Effector memory CD8-positive, alpha-beta T cell (primary cell): ENCODE data around the gene CALHM4.

Source experiments
- ATAC-seq: fragments of 150-1000 bp; cut with Tn5 transposase; replicated peaks from 2 replicates; pipeline ENCODE4 v1.10.0; 2021; ENCODE audit warnings: mild to moderate bottlenecking, moderate library complexity
- DNase-seq, 3 experiments: peaks; one replicate each; pipeline ENCODE4 v3.0.0; 2021
- H3K27ac Mint-ChIP-seq, 2 donors: one replicate each; pipeline ENCODE4 v1.8.0; 2022; ENCODE audit warnings: mild to moderate bottlenecking in 2 of 2, mixed read lengths in 2 of 2, moderate library complexity in 2 of 2
- H3K27me3 Mint-ChIP-seq, 2 donors: one replicate each; pipeline ENCODE4 v1.8.0; 2022; ENCODE audit warnings: mixed read lengths in 2 of 2
- H3K36me3 Mint-ChIP-seq: one replicate; pipeline ENCODE4 v1.8.0; 2022; ENCODE audit warnings: mild to moderate bottlenecking, moderate library complexity, mixed read lengths; ENCODE audit not compliant: insufficient read depth
- H3K4me1 Mint-ChIP-seq, 2 donors: one replicate each; pipeline ENCODE4 v1.8.0; 2022; ENCODE audit warnings: low read depth in 2 of 2, mixed read lengths in 2 of 2
- H3K4me3 Mint-ChIP-seq, 2 donors: one replicate each; pipeline ENCODE4 v1.8.0; 2022; ENCODE audit warnings: mild to moderate bottlenecking in 2 of 2, mixed read lengths in 2 of 2, moderate library complexity in 2 of 2
- H3K9me3 Mint-ChIP-seq, 2 donors: one replicate each; pipeline ENCODE4 v1.8.0; 2022; ENCODE audit warnings: mixed read lengths in 2 of 2

The CALHM4 gene

DNA sequence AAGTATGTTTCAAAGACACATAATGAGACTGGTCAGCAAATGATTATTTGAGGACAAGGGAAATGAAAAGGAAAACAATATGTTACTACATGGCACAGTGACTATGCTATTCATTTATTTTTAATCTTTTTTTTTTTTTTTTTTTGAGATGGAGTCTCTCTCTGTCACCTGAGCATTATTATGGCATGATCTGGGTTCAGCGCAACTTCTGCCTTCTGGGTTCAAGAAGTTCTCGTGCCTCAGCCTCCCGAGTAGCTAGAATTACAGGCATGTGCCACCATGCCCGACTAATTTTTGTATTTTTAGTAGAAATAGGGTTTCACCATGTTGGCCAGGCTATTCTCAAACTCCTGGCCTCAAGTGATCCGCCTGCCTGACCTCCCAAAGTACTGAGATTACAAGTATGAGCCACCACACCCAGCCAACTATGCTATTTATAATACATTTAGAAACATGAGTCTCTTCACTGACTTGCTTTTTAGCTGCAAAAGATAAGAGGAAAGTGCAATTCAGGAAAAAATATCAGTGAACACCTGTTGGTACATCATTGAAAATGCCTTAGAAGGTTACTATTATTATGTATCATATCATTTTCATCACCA, 3.4 kb downstream of the CALHM4 start:
- no peaks in the 10 kb centered on the region for H3K4me1 Mint-ChIP-seq
- H3K4me3 Mint-ChIP-seq = no peak overlapping the region
- DNase-seq = no peak
- H3K27ac Mint-ChIP-seq = no peak overlapping the region
- peaks cover 14 to 15% of the 10 kb centered on the region in 2 donors for H3K27me3 Mint-ChIP-seq
- no peaks in the 10 kb centered on the region for H3K36me3 Mint-ChIP-seq
- H3K9me3 Mint-ChIP-seq = no peaks in the 10 kb centered on the region
- ATAC-seq = no peak

DNA sequence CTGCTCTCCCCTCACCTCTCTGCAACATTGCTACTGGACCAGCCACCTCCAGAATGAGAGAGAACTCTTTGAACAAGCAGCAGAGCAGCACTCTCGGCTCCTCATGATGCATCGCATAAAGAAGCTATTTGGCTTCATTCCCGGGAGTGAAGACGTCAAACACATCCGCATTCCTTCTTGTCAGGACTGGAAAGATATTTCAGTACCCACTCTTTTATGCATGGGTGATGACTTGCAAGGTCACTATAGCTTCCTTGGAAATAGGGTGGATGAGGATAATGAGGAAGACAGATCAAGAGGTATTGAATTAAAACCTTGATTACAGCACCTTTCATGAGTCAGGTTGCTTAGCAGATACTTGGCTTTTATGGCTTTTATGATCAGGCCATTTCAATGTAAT, 4.3 kb downstream of the CALHM4 start:
- no peak overlapping the region for H3K4me3 Mint-ChIP-seq
- no peaks in the 10 kb centered on the region for H3K4me1 Mint-ChIP-seq
- H3K36me3 Mint-ChIP-seq = no peaks in the 10 kb centered on the region
- H3K27me3 Mint-ChIP-seq = peaks cover 19 to 24% of the 10 kb centered on the region in 2 donors
- no peaks in the 10 kb centered on the region for H3K9me3 Mint-ChIP-seq
- ATAC-seq (no peak), DNase-seq (no peak)
- no peak overlapping the region for H3K27ac Mint-ChIP-seq

DNA sequence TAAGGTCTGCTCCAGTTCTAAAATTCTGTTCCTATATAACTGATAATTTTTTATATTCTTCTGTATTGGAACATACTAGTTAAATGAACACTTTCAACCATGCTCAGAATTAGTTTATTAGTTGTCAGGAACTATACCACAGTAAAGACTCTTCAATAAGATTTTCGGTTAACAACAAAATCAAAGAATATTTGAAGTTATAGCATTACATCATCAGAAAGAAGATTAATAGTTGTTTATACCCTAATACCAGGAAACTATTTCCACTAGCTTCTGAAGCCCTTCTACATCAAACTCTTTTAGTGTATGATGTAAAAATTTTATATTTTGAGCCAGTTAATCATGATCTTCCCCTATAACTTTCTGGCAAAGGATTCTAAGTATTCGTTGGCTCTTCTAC, 6.6 kb downstream of the CALHM4 start:
- no peaks in the 10 kb centered on the region for H3K9me3 Mint-ChIP-seq
- DNase-seq (no peak), ATAC-seq (no peak)
- no peak overlapping the region for H3K27ac Mint-ChIP-seq
- no peaks in the 10 kb centered on the region for H3K36me3 Mint-ChIP-seq
- H3K4me3 Mint-ChIP-seq = no peak overlapping the region
- no peaks in the 10 kb centered on the region for H3K4me1 Mint-ChIP-seq
- H3K27me3 Mint-ChIP-seq = peaks cover 24 to 32% of the 10 kb centered on the region in 2 donors

DNA sequence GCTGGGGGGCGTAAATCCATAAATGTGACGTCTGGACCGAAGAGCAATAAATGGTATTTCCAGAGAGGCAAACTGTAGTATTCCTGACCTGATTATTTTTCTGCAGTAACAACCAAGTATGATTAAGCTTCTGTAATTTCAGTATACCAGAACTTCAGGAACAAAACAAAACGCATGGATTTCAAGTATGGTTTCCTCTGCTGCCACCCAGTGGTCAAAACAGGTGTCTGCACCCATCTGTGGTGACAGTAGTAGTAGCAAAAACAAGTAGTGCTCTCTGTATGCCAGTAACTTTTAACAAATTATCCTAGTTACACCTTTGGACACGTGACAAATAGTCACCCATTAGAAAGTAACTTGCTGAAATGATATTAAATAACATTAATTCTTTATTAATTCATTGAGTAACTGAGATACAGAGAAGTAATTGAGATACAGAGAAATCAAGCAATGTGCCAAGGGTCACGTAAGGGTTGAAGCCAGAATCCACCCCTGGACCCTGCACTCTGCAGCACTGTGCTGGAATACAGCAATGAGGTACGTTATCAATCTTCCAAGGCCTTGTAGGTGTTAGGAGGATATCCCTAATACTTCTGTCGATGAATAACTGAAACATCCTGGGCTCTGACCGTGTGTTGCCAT, 7.9 kb downstream of the CALHM4 start:
- Mint-ChIP-seq H3K9me3 (no peaks in the 10 kb centered on the region), H3K27me3 (peaks cover 24 to 41% of the 10 kb centered on the region in 2 donors), H3K4me1 (no peaks in the 10 kb centered on the region), H3K4me3 (no peak overlapping the region), H3K36me3 (no peaks in the 10 kb centered on the region), H3K27ac (no peak overlapping the region)
- DNase-seq (peak; percentile 63 to 72 (median 65)), ATAC-seq (peak; percentile 90)

DNA sequence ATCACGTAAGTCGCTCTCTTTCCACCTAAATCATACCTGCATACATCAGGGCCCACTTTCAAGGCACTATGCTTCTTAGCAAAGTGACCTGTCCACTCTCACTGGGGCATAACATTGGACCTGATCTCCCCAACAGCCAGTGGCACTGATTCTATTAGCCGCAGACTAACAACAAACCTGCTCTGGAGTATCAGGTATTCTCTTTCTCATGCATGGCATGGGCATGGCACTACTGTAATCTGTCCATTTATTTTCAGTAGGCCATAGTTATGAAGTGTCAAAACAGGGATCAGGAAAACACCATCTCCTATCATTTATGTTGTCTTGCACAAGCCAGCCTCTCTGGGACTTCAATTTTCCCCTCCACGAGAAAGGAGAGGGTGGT, 8.5 kb downstream of the CALHM4 start:
- Mint-ChIP-seq H3K9me3 (no peaks in the 10 kb centered on the region), H3K4me3 (no peak overlapping the region), H3K27me3 (peaks cover 24 to 41% of the 10 kb centered on the region in 2 donors), H3K36me3 (no peaks in the 10 kb centered on the region), H3K4me1 (no peaks in the 10 kb centered on the region), H3K27ac (no peak overlapping the region)
- ATAC-seq (no peak), DNase-seq (no peak)

DNA sequence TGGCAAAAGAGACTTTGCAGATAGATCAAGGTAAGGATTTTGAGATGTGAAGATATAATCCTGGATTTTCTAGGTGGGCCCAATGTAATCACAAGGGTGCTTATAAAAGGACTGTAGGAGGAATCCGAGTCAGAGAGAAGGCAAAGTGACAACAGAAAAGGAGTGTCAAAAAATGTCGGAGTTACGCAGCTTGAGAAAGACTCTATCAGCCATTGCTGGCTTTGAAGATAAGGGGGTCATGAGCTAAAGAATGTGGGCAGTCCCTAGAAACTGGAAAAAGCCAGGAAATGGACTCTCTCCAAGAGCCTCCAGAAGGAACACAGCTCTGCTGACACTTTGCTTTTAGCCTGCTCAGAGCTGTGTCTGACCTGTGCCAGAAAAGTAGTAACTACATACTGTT, 9.1 kb downstream of the CALHM4 start:
- peaks cover 24 to 41% of the 10 kb centered on the region in 2 donors for H3K27me3 Mint-ChIP-seq
- no peaks in the 10 kb centered on the region for H3K4me1 Mint-ChIP-seq
- DNase-seq (no peak), ATAC-seq (no peak)
- H3K27ac Mint-ChIP-seq = no peak overlapping the region
- no peaks in the 10 kb centered on the region for H3K9me3 Mint-ChIP-seq
- no peaks in the 10 kb centered on the region for H3K36me3 Mint-ChIP-seq
- H3K4me3 Mint-ChIP-seq = no peak overlapping the region

DNA sequence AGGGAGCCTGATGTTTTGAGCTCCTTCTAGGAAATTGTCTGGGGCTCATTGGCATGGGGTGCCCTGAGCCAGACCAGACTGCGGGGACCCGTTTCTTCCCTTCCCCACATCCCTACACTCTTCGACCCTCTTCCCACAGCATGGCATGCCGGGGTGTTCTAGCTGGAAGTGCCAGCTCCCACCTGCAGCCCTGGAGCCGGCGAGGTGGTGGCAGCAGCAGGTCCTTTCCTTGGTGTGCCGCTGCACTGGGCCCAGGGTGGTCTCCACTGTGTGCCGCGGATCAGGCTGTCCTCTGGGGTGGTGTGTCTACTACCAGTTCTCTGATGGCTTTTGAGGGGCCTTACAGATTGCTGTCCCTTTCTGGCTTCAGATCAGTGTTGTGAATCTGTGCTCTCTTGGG, 10.3 kb downstream of the CALHM4 start:
- no peaks in the 10 kb centered on the region for H3K36me3 Mint-ChIP-seq
- peak overlapping the region in 1 of 2 donors; percentile 14 for H3K4me3 Mint-ChIP-seq
- DNase-seq (no peak), ATAC-seq (no peak)
- H3K9me3 Mint-ChIP-seq = no peaks in the 10 kb centered on the region
- peaks cover 0 to under 1% of the 10 kb centered on the region in 2 donors for H3K4me1 Mint-ChIP-seq
- no peak overlapping the region for H3K27ac Mint-ChIP-seq
- peaks cover 24 to 41% of the 10 kb centered on the region in 2 donors for H3K27me3 Mint-ChIP-seq

DNA sequence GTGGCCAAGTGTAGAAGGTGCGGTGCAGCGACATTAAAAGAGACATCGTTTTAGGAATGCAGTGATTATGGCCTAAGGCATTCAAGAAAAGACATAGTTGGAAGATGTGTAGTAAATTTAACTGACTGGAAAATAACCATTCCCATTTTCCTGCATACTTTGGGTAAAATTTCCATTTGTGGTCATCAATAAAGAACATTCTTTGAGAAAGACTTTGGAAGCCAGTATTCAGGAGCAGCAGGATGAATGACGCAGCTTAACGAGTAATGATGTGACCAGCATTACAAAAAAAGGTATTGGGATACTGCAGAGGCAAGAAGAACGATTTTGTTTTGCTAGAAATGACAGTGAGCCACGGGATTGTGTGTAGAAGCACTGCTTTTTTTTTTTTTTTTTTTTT, 10.8 kb downstream of the CALHM4 start:
- no peak overlapping the region for H3K27ac Mint-ChIP-seq
- no peaks in the 10 kb centered on the region for H3K9me3 Mint-ChIP-seq
- no peak for DNase-seq
- H3K4me3 Mint-ChIP-seq = peak overlapping the region in 1 of 2 donors; percentile 14
- H3K27me3 Mint-ChIP-seq = peaks cover 24 to 41% of the 10 kb centered on the region in 2 donors
- H3K4me1 Mint-ChIP-seq = peaks cover 0 to 1% of the 10 kb centered on the region in 2 donors
- ATAC-seq = no peak
- H3K36me3 Mint-ChIP-seq = no peaks in the 10 kb centered on the region

DNA sequence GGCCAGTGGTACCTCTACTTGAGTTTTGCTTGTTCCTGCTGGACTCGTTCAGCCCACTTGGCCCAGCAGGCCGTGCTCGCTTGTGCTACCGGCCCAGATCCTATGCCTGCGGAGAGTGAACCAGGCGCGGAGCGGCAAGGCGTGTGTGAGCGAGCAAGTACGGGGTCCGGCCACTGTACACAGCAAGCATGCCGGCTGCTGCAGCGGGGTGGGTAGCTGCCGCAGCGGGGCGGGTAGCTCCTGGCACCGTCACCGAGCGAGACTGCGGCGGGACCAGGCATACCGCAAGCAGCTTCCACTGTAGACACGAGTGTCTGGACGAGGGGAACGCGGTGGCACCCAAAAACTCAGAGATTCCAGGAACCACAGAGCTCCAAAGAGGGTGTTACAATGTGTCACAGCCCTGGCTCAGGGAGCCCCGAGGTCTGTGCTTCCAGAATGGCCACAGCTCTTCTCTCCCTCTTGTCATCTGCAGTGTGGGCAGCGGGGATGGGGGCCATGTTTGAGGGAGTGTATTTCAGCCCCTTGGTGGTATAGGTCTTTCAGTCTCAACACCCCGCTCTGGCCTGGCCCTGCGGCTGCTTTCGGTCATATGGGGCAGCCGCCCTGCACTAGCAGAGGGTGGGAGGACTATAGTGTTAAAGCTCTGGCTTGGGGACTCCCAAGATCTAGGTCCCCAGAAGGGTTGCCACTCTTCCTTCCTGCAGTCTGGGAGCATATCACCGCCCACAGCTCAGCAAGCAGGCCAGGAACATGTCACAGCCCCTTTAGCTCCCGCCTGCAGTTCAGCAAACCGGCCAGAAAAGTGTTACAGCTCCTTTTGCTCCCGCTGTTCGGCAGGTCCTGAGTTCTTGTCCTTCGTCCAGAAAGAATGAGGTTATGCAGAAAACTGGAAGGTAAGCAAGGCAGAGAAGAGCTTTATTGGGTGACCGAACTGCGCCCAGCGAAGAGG, 11.6 kb downstream of the CALHM4 start:
- H3K9me3 Mint-ChIP-seq = no peaks in the 10 kb centered on the region
- H3K27me3 Mint-ChIP-seq = peaks cover 24 to 41% of the 10 kb centered on the region in 2 donors
- ATAC-seq = peak; percentile 67
- no peak overlapping the region for H3K27ac Mint-ChIP-seq
- H3K4me1 Mint-ChIP-seq = peaks cover 1 to 4% of the 10 kb centered on the region in 2 donors
- no peak for DNase-seq
- no peaks in the 10 kb centered on the region for H3K36me3 Mint-ChIP-seq
- H3K4me3 Mint-ChIP-seq = peak overlapping the region in 1 of 2 donors; percentile 51

DNA sequence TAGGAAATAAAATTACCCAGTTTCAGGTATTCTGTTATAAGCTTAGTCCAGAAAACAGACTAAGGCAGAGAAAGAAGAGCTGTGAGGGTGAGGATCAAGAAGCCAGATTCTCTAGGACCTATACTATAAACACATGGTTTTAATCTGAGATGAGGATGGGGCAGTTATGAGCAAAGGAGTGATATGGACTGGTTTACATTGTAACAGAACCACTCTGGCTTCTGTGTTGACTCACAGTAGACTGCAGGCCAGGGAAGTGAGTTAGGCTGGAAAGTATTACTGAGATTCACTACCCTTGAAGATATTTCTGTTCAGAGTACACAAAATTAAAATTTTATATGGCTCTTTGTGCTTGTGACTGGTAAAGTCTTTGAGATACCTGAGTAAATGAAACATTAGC, 14.6 kb downstream of the CALHM4 start:
- no peak for DNase-seq
- Mint-ChIP-seq H3K4me1 (peaks cover 18 to 19% of the 10 kb centered on the region in 2 donors), H3K36me3 (peaks cover 13% of the 10 kb centered on the region), H3K27me3 (peaks cover 14 to 27% of the 10 kb centered on the region in 2 donors), H3K9me3 (no peaks in the 10 kb centered on the region), H3K4me3 (no peak overlapping the region), H3K27ac (no peak overlapping the region)
- ATAC-seq = no peak

DNA sequence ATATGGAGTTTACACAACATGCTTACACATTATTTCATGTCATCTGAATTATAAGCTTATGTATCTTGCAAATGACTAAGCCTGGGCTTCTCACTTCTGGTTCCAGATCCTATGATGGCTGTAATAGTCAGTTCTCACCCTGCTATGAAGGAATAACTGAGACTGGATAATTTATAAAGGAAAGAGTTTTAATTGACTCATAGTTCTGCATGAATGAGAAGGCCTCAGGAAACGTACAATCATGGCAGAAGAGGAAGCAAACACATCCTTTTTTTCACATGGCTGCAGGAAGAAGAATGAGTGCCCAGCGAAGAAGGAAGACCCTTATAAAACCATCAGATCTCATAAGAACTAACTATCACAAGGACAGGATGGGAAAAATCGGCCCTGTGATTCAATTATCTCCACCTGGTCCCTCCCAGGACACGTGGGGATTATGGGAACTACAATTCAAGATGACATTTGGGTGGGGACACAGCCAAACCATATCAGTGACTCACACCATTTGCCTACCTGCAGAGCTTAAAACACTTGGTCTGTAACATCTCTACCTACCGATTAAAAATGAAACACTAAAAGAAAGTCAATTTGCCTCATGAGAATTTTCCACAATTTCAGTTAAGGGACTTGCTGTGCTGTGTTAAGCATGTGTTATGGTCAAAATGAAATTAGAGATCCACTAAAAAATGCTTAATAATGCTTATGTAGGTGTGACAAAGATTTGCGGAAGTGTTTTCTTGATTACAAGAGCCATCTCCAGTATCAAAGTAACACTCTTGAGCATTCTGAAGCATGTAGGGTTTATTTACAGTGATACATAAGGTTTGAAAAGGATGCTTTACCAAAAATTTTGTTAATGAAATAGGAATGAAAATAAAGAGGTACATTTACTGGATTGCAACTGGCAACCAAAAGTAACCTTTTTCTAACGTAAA, 15.5 kb downstream of the CALHM4 start:
- H3K27ac Mint-ChIP-seq = no peak overlapping the region
- H3K9me3 Mint-ChIP-seq = no peaks in the 10 kb centered on the region
- H3K4me1 Mint-ChIP-seq = peaks cover 21 to 27% of the 10 kb centered on the region in 2 donors
- ATAC-seq = no peak
- H3K4me3 Mint-ChIP-seq = no peak overlapping the region
- peaks cover 13% of the 10 kb centered on the region for H3K36me3 Mint-ChIP-seq
- DNase-seq = no peak
- H3K27me3 Mint-ChIP-seq = peaks cover 7 to 20% of the 10 kb centered on the region in 2 donors

DNA sequence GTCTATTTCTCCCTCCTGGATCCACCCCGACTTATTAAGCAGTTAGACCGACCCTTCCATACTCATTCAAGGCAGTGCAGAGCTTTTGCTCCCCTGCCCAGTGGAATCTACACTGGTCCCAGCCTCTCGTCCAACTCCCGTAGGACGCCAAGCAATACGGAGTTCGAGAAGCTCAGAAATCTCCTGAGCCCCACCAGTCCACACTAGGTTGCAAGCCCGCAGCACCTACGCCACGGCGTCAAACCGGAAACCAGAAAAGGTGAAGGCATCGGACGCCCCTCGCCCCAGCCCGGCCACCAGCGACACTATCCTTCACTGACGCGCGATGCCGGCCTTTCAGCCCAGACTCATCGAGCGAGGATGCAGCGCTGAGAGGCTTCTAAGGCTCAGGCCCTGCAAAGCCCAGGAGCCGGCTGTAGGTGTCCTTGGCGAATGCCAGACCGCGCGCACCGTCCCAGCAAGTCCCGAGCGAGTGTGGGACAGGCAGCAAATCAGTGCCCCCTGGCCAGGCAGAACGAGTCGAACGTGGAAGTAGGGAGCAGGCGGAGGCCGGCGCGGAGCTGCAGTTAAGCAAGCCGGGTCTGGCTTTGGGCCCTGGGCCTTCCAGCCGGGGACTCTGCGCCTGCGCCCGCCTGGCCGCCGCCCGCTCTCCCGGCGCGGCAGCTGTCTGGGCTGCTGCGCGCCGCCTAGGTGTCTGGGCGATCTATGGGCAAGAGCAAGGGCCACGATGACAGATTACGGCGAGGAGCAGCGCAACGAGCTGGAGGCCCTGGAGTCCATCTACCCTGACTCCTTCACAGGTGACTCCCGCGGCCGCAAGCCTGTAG, 17.5 kb downstream of the CALHM4 start, which contains the start of gene RWDD1:
TSS of gene RWDD1 (plus strand) at position 649 of the 827 bp plus-strand sequence. CDS start at position 728, 79 bp downstream.
- Mint-ChIP-seq H3K36me3 (peaks cover 21% of the 10 kb centered on the region), H3K4me3 (peak within 1 kb of the TSS; percentile 88 to 98), H3K9me3 (no peaks in the 10 kb centered on the region), H3K27me3 (no peaks in the 10 kb centered on the region), H3K27ac (peak within 1 kb of the TSS; percentile 95 to 99), H3K4me1 (peaks cover 22 to 32% of the 10 kb centered on the region in 2 donors)
- peak; percentile 89 for ATAC-seq
- DNase-seq = peak; percentile 97 to 98 (median 98)
